WTC11 (cell line): ENCODE measurements around the gene TIGAR.

ENCODE experiments used
- AFF4 ChIP-seq: sonication (generic); formaldehyde crosslinking; IDR thresholded peaks from 2 replicates; pipeline ENCODE4 v1.8.1; 2023; ENCODE audit warnings: mild to moderate bottlenecking, missing genetic modification reagents, borderline replicate concordance
- ARID4B ChIP-seq: sonication (generic); formaldehyde crosslinking; IDR thresholded peaks from 2 replicates; pipeline ENCODE4 v1.8.0; 2023; ENCODE audit warnings: missing genetic modification reagents, mild to moderate bottlenecking, borderline replicate concordance
- CDX4 ChIP-seq: fragments of 250-450 bp; sonication (Bioruptor Pico); IDR thresholded peaks from 2 replicates; pipeline ENCODE4 v1.9.0; 2021; ENCODE audit warnings: moderate library complexity, mild to moderate bottlenecking, inconsistent platforms, borderline replicate concordance
- CTCF ChIP-seq: fragments of 200-600 bp; IDR thresholded peaks from 2 replicates; pipeline ENCODE4 v1.8.0; 2022; ENCODE audit warnings: antibody characterized with exemption
- FOXJ3 ChIP-seq: sonication (generic); formaldehyde crosslinking; IDR thresholded peaks from 2 replicates; pipeline ENCODE4 v1.9.0; 2021; ENCODE audit warnings: missing genetic modification reagents, mild to moderate bottlenecking, borderline replicate concordance
- ZNF425 ChIP-seq: fragments of 250-450 bp; sonication (Bioruptor Pico); conservative IDR thresholded peaks from 2 replicates; pipeline ENCODE4 v1.9.0; 2021; ENCODE audit warnings: mild to moderate bottlenecking

GRCh38 chr12:4386801-4387200 is 65.8 kb downstream of the TIGAR start:
- TF ChIP-seq ZNF425 (CRISPR knock-in tag) (no peak), CTCF (no peak), AFF4 (CRISPR knock-in tag) (no peak), ARID4B (CRISPR knock-in tag) (no peak), FOXJ3 (CRISPR knock-in tag) (no peak), CDX4 (CRISPR knock-in tag) (no peak)
